ENCODE data around the gene ALDOC. TPM values are rescaled to one million over a fixed set of nuclear protein-coding genes. Genes with fewer than 3 reads are reported as not detected.

ALDOC gene
- total RNA-seq, 4 donors from 2014 or later, result 4.1 to 17.8 (median 11.1) TPM

DNA sequence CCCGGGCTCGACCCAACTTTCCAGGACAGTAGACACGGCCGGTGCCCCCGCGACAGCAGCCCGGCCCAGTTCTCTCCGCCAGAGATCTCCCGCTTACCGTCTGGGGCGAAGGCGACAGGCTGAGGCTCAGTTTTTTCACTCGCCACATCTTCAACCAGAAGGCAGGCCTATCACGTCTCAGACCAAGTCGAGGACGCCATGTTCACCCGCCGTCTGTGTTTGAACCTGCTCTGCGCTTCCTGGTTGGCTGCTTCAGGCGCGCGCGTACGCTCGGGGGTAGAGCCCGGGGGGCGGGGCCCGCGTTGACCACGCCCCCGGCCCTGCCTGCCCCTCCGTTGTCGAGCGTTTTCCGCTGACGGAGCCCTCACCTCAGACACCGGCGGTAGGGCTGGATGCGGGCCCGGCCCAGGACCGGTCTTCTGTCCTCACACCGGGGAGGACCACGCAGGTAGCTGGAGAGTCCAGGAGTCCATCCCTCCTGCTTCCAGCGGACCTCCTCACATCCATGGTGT lies 22.2 kb upstream of the ALDOC start, which contains the start of gene SPAG5:
Gene SPAG5 (minus strand): TSS at position 227 of the 512 bp plus-strand sequence. CDS start 79 bp downstream, at position 148.
- TF ChIP-seq, protein P1, sequence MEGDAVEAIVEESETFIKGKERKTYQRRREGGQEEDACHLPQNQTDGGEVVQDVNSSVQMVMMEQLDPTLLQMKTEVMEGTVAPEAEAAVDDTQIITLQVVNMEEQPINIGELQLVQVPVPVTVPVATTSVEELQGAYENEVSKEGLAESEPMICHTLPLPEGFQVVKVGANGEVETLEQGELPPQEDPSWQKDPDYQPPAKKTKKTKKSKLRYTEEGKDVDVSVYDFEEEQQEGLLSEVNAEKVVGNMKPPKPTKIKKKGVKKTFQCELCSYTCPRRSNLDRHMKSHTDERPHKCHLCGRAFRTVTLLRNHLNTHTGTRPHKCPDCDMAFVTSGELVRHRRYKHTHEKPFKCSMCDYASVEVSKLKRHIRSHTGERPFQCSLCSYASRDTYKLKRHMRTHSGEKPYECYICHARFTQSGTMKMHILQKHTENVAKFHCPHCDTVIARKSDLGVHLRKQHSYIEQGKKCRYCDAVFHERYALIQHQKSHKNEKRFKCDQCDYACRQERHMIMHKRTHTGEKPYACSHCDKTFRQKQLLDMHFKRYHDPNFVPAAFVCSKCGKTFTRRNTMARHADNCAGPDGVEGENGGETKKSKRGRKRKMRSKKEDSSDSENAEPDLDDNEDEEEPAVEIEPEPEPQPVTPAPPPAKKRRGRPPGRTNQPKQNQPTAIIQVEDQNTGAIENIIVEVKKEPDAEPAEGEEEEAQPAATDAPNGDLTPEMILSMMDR (IDR thresholded peaks at IDR 0.05), result no peak
- peak; percentile 87 to 94 for TF ChIP-seq POLR2A (IDR thresholded peaks at IDR 0.05)
- no peaks in the 10 kb centered on the region for H3K9me3 ChIP-seq
- peaks cover 0 to 4% of the 10 kb centered on the region in 2 donors for H3K4me1 ChIP-seq
- peak; percentile 92 for DNase-seq
- peak within 1 kb of the TSS; percentile 97 for H3K27ac ChIP-seq
- H3K36me3 ChIP-seq, result no peaks in the 10 kb centered on the region
- intact Hi-C loops (cut with DNase I; ENCODE audit: low total_unique reads), result no loop called here
- no peaks in the 10 kb centered on the region for H3K27me3 ChIP-seq
- peak within 1 kb of the TSS; percentile 53 to 66 for H3K4me3 ChIP-seq

DNA sequence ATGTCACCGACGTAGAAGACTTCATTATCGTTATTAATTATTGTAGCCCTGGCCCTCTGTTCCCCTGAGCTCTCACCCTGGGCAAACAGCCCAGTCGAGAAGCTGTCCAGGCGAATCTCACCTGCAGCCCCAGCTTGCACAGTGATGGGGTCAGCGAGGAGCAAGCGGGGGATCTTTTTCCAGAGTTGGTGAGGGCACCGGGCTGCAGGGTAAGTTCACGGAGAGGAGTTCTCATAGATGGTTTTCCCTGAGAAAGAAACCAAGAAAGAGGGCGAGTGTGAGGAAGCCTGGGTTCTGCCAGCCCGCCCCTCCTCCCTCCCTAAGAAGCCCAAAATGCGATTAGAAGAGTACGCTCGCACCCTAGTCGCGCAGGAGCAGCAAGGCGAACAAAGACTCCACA lies 21.7 kb upstream of the ALDOC start:
- Histone ChIP-seq H3K27ac (peak overlapping the region; percentile 97), H3K9me3 (no peaks in the 10 kb centered on the region), H3K4me3 (peak overlapping the region; percentile 53 to 66), H3K27me3 (no peaks in the 10 kb centered on the region), H3K4me1 (peaks cover 0 to 4% of the 10 kb centered on the region in 2 donors), H3K36me3 (no peaks in the 10 kb centered on the region)
- intact Hi-C loops (cut with DNase I; ENCODE audit: low total_unique reads), result no loop called here
- DNase-seq, result no peak
- no peak for TF ChIP-seq POLR2A (IDR thresholded peaks at IDR 0.05)
- TF ChIP-seq, protein P1 (IDR thresholded peaks at IDR 0.05), result no peak

DNA sequence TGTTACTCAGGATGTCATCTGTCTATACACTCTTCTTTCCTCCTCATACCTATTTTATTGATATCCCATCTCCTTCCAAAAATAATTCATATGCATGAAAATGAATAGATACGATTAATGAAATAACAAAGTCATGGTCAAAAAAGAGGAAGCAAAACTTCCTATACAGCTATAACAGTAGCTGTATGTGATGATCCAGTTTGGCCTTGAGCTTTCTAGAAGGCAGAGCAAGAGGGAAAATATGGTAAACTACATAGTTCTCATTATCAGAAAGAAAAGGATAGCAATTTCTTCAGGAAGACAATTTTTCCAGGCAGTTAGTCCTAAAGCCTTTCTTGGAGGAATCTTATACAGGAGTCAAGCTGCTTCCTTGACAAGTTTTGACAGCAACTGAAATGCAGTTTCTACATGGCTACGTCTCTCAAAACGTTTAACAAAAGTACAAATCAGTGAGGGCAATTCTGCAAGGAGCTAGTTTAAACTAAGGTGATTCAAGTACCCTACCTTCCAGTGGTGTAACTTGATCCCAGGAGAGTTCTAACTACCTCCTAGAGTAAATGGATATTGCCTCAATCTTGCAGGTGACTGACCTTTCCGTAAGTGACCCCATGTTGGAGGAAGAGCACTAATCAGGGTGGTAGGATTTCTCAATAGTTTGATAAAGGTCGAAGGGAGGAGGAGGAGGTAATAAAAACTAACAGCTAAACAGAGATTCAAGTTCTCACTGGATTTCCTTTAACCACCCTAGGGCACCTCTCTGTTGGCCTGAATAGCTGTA lies 21.1 kb upstream of the ALDOC start:
- Histone ChIP-seq H3K4me1 (peaks cover 0 to 4% of the 10 kb centered on the region in 2 donors), H3K4me3 (no peak overlapping the region), H3K36me3 (no peaks in the 10 kb centered on the region), H3K9me3 (no peaks in the 10 kb centered on the region), H3K27me3 (no peaks in the 10 kb centered on the region), H3K27ac (no peak overlapping the region)
- intact Hi-C loops (cut with DNase I; ENCODE audit: low total_unique reads), result no loop called here
- TF ChIP-seq POLR2A (IDR thresholded peaks at IDR 0.05), result no peak
- TF ChIP-seq, protein P1 (IDR thresholded peaks at IDR 0.05), result no peak
- DNase-seq, result no peak

DNA sequence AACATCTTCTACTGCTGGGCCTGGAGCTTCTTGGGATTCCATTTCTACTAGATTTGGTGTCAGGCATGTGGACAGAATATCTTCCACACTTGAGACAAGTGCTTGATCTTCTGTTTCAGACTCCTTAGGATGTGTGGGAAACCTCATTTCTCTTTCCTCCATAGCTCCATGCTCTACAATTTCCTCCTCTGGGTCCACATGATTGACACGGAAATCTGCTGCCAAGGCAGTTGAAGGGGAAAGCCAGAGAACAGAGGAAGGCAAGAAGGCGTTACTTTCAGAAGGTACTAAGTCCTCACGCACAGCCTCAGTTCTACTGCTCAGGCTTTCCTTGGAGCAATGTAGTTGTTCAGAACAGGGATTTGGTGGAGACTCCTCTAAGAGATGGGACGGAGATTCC lies 15.6 kb upstream of the ALDOC start:
- intact Hi-C loops (cut with DNase I; ENCODE audit: low total_unique reads), result no loop called here
- no peaks in the 10 kb centered on the region for H3K36me3 ChIP-seq
- DNase-seq, result no peak
- H3K27me3 ChIP-seq, result no peaks in the 10 kb centered on the region
- H3K27ac ChIP-seq, result no peak overlapping the region
- no peak overlapping the region for H3K4me3 ChIP-seq
- no peak for TF ChIP-seq POLR2A (IDR thresholded peaks at IDR 0.05)
- TF ChIP-seq, protein P1 (IDR thresholded peaks at IDR 0.05), result no peak
- H3K4me1 ChIP-seq, result no peaks in the 10 kb centered on the region
- no peaks in the 10 kb centered on the region for H3K9me3 ChIP-seq

DNA sequence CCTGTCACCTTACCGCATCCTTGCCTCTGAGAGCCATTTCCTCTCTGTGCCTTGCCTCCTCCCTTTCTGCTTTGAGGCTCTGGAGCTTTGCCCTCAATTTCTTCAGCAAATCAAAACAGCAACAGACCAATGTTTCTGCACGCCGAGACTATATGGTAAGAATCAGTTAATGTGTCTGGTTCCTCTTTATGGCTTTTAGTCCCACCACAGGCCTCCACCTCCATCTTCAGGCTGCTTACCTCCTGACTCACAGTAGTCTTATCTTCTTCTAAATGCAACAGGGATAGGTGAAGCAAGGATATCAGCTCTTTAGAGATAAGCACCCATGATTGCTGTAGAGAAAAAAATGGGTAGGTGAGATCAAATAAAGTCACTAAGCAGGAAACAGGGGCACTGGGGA lies 9.2 kb upstream of the ALDOC start:
- no peaks in the 10 kb centered on the region for H3K9me3 ChIP-seq
- DNase-seq, result no peak
- no peaks in the 10 kb centered on the region for H3K27me3 ChIP-seq
- no peak overlapping the region for H3K27ac ChIP-seq
- no peak overlapping the region for H3K4me3 ChIP-seq
- no peaks in the 10 kb centered on the region for H3K36me3 ChIP-seq
- H3K4me1 ChIP-seq, result no peaks in the 10 kb centered on the region
- intact Hi-C loops (cut with DNase I; ENCODE audit: low total_unique reads), result no loop called here
- TF ChIP-seq, protein P1 (IDR thresholded peaks at IDR 0.05), result no peak
- no peak for TF ChIP-seq POLR2A (IDR thresholded peaks at IDR 0.05)

All from uterus (tissue), 4 donors.